HCT116 (cell line): ENCODE results near the gene ACVR1. TPM values are rescaled to one million over a fixed set of nuclear protein-coding genes. Genes with fewer than 3 reads are reported as not detected.

Experiments used
- ATAC-seq: fragments of 200-7000 bp; cut with Tn5 transposase; 2 replicates; pipeline ENCODE4 v1.9.1; 2020; ENCODE audit warnings: mild to moderate bottlenecking, moderate library complexity
- BruUV-seq: library from RNA; stranded (reverse); fragments of 400-500 nt; replicated peaks from 2 replicates; lab custom pipeline; 2021; lab: Mats Ljungman, UMichigan
- CTCF ChIA-PET: fragments of 300-600 bp; sonication (Branson Sonifier 250); formaldehyde crosslinking; loops from one replicate; lab custom pipeline; 2021; ENCODE audit warnings: antibody characterized with exemption; lab: Charles Lee
- POLR2A ChIA-PET: fragments of 300-600, 350-600 bp; sonication (Branson Sonifier 250); formaldehyde crosslinking; loops from one replicate; lab custom pipeline; 2021; ENCODE audit warnings: antibody characterized with exemption; lab: Charles Lee
- RAD21 ChIA-PET, 2 experiments: fragments of 300-600 bp; sonication (Branson Sonifier 250); formaldehyde crosslinking; loops; one replicate each; lab custom pipeline; 2023; ENCODE audit warnings: low total read pairs in 2 of 2; ENCODE audit not compliant: uncharacterized antibody in 2 of 2, unreplicated experiment in 2 of 2, low non-redundant PET in 1 of 2; lab: Charles Lee
- DNase-seq: peaks from one replicate; pipeline ENCODE4 v3.0.0-alpha.2; 2010; ENCODE audit warnings: low read depth, low spot score
- H2AFZ ChIP-seq: fragments of 200-600 bp; shearing (Covaris generic), sonication (generic); 2 replicates; pipeline ENCODE4 v1.6.1; 2017; ENCODE audit warnings: low read depth, mixed run types, mixed read lengths, antibody characterized with exemption, low read length; ENCODE audit not compliant: poor library complexity, severe bottlenecking
- H3K27ac ChIP-seq: 2 replicates; pipeline ENCODE4 v1.5.1; 2012; ENCODE audit warnings: low read depth, low read length
- H3K27me3 ChIP-seq: fragments of 200-600 bp; sonication (generic); 2 replicates; pipeline ENCODE4 v1.6.1; 2016; ENCODE audit warnings: mixed run types, low read length, mixed read lengths; ENCODE audit not compliant: insufficient read depth
- H3K36me3 ChIP-seq, 2 experiments: fragments of 200-500 bp in 1 of 2; fragments of 200-600 bp in 1 of 2; sonication (Bioruptor generic) in 1 of 2; sonication (generic) in 1 of 2; 2 replicates each; pipeline versions ENCODE4 v1.5.1 to v1.6.1; 2014 to 2016; ENCODE audit warnings: low read length in 2 of 2, inconsistent platforms in 1 of 2, mixed read lengths in 1 of 2, mixed run types in 1 of 2; ENCODE audit not compliant: insufficient read depth in 2 of 2, control insufficient read depth in 1 of 2
- H3K4me1 ChIP-seq, 2 experiments: fragments of 200-600 bp in 1 of 2; sonication (generic) in 1 of 2; 2 replicates each; pipeline versions ENCODE4 v1.5.1 to v1.6.1; 2012 to 2017; ENCODE audit warnings: low read length in 2 of 2, inconsistent platforms in 1 of 2, mild to moderate bottlenecking in 1 of 2, mixed read lengths in 1 of 2, mixed run types in 1 of 2, moderate library complexity in 1 of 2; ENCODE audit not compliant: insufficient read depth in 2 of 2, control insufficient read depth in 1 of 2
- H3K4me2 ChIP-seq: fragments of 200-600 bp; sonication (generic); 2 replicates; pipeline ENCODE4 v1.6.1; 2017; ENCODE audit warnings: mixed run types, low read length, mixed read lengths
- H3K4me3 ChIP-seq, 2 experiments: fragments of 200-600 bp in 1 of 2; sonication (generic) in 1 of 2; replicated peaks in 1 of 2; 2 replicates each; pipeline ENCODE4 v1.5.1; 2011 to 2016; ENCODE audit warnings: low read length in 2 of 2, control low read depth in 1 of 2, low read depth in 1 of 2, mild to moderate bottlenecking in 1 of 2, mixed read lengths in 1 of 2, mixed run types in 1 of 2
- H3K79me2 ChIP-seq: fragments of 200-600 bp; sonication (generic); 2 replicates; pipeline ENCODE4 v1.6.1; 2017; ENCODE audit warnings: mild to moderate bottlenecking, mixed run types, low read length, moderate library complexity, mixed read lengths; ENCODE audit not compliant: insufficient read depth
- H3K9ac ChIP-seq: fragments of 200-600 bp; sonication (generic); 2 replicates; pipeline ENCODE4 v1.6.1; 2016; ENCODE audit warnings: low read length, mixed read lengths
- H3K9me2 ChIP-seq: fragments of 200-600 bp; sonication (generic), shearing (Covaris generic); 2 replicates; pipeline ENCODE4 v1.6.1; 2017; ENCODE audit warnings: mixed run types, mild to moderate bottlenecking, moderate library complexity; ENCODE audit not compliant: insufficient read depth
- H3K9me3 ChIP-seq, 2 experiments: fragments of 200-500 bp in 1 of 2; fragments of 200-600 bp in 1 of 2; sonication (Bioruptor generic) in 1 of 2; sonication (generic) in 1 of 2; 2 replicates each; pipeline ENCODE4 v1.6.1; 2014 to 2017; ENCODE audit warnings: low read length in 2 of 2, mixed read lengths in 2 of 2, inconsistent platforms in 1 of 2, low read depth in 1 of 2, mild to moderate bottlenecking in 1 of 2, mixed run types in 1 of 2, moderate library complexity in 1 of 2; ENCODE audit not compliant: control insufficient read depth in 1 of 2, insufficient read depth in 1 of 2
- H4K20me1 ChIP-seq: fragments of 200-600 bp; sonication (generic), shearing (Covaris generic); 2 replicates; pipeline ENCODE4 v1.6.1; 2017; ENCODE audit warnings: mixed run types, mild to moderate bottlenecking, moderate library complexity; ENCODE audit not compliant: insufficient read depth
- CBX3 ChIP-seq: IDR thresholded peaks from 2 replicates; pipeline ENCODE4 v1.6.1; 2012; ENCODE audit warnings: low read depth
- ELF1 ChIP-seq: IDR thresholded peaks from 2 replicates; pipeline ENCODE4 v1.6.1; 2012; ENCODE audit warnings: low read depth, borderline replicate concordance
- EZH2phosphoT487 ChIP-seq: fragments of 200-600 bp; IDR thresholded peaks from 2 replicates; pipeline ENCODE4 v1.6.1; 2018; ENCODE audit warnings: antibody characterized with exemption, borderline replicate concordance
- POLR2AphosphoS5 ChIP-seq: IDR thresholded peaks from 2 replicates; pipeline ENCODE4 v1.6.1; 2011; ENCODE audit warnings: mild to moderate bottlenecking, low read depth, low read length, moderate library complexity
- RAD21 ChIP-seq: IDR thresholded peaks from 2 replicates; pipeline ENCODE4 v1.6.1; 2012; ENCODE audit warnings: low read depth, mild to moderate bottlenecking
- SIN3A ChIP-seq: IDR thresholded peaks from 2 replicates; pipeline ENCODE4 v1.6.1; 2012; ENCODE audit warnings: low read depth
- SP1 ChIP-seq: IDR thresholded peaks from 2 replicates; pipeline ENCODE4 v1.6.1; 2012; ENCODE audit warnings: low read depth
- YY1 ChIP-seq: IDR thresholded peaks from 2 replicates; pipeline ENCODE4 v1.6.1; 2011; ENCODE audit warnings: low read length, low read depth, moderate library complexity, mild to moderate bottlenecking; ENCODE audit not compliant: insufficient replicate concordance; ENCODE audit errors: extremely low read depth
- ZFX ChIP-seq: fragments of 450-650 bp; IDR thresholded peaks from 2 replicates; pipeline ENCODE4 v1.6.1; 2017
- ZNF274 ChIP-seq: fragments of 200-500 bp; sonication (Bioruptor generic); IDR thresholded peaks from 2 replicates; pipeline ENCODE4 v1.6.1; 2014; ENCODE audit warnings: mild to moderate bottlenecking, low read depth, low read length, inconsistent platforms
- intact Hi-C: fragments of 100-400 bp; cut with micrococcal nuclease; formaldehyde crosslinking; loops from 2 replicates; pipeline ENCODE4 v1.10.0; 2022
- total RNA-seq: library from RNA; stranded (reverse); gene quantifications from one replicate; pipeline ENCODE4 v1.2.1, GENCODE V29; 2021; ENCODE audit not compliant: unreplicated experiment
- TF ChIP-seq, protein P1 (sequence below): IDR thresholded peaks from 2 replicates; pipeline ENCODE4 v1.6.1; 2011; ENCODE audit warnings: mild to moderate bottlenecking, low read length, moderate library complexity; ENCODE audit not compliant: insufficient replicate concordance; ENCODE audit errors: extremely low read depth
- TF ChIP-seq, protein P2 (sequence below): IDR thresholded peaks from 2 replicates; pipeline ENCODE4 v1.6.1; 2012

Gene ACVR1
- total RNA-seq, 1 experiment from 2014 or later: 16.9 TPM

DNA sequence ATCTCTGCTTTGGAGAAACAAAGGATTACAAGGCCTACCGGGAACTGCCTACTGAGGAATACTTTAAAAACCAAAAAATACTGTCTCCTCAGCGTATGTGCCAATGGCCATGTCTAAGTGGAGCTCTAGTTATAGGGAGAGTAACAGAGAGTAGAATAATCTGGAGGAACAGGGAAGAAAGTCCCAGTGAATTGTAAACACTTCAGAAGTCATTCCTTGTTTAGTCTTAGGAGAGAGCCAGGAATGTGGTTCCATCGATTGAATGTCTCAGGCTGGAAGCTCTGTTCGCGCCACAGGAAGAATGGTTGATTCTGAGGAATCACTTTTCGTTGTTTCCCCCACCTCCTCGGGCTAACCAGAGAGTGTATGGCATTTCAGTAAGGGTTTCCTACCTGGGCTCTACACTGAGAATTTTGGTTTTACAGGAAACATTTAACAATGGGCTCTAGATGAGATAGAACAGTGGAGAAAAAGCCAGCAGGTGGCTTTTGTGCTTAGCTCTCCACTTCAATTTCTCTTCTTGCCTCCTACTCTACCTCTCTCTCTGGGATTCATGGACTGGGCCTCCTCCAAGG, 88.7 kb downstream of the ACVR1 start:
- no peak for ATAC-seq
- Histone ChIP-seq H3K27me3 (no peaks in the 10 kb centered on the region), H3K4me2 (no peak overlapping the region), H4K20me1 (no peaks in the 10 kb centered on the region), H3K27ac (no peak overlapping the region), H3K4me1 (peaks cover 10 to 11% of the 10 kb centered on the region in 2 experiments), H3K4me3 (no peak overlapping the region), H3K36me3 (no peaks in the 10 kb centered on the region), H3K9ac (no peak overlapping the region), H3K9me3 (no peaks in the 10 kb centered on the region), H3K79me2 (no peaks in the 10 kb centered on the region), H3K9me2 (no peaks in the 10 kb centered on the region), H2AFZ (no peak overlapping the region)
- ChIA-PET POLR2A (no interaction called here), RAD21 (no interaction called here), CTCF (no interaction called here)
- DNase-seq: no peak
- no TSS peak for BruUV-seq
- intact Hi-C loops: no loop called here
- TF ChIP-seq SP1 (no peak), SIN3A (no peak), YY1 (no peak), POLR2AphosphoS5 (no peak)
- TF ChIP-seq, protein P1, sequence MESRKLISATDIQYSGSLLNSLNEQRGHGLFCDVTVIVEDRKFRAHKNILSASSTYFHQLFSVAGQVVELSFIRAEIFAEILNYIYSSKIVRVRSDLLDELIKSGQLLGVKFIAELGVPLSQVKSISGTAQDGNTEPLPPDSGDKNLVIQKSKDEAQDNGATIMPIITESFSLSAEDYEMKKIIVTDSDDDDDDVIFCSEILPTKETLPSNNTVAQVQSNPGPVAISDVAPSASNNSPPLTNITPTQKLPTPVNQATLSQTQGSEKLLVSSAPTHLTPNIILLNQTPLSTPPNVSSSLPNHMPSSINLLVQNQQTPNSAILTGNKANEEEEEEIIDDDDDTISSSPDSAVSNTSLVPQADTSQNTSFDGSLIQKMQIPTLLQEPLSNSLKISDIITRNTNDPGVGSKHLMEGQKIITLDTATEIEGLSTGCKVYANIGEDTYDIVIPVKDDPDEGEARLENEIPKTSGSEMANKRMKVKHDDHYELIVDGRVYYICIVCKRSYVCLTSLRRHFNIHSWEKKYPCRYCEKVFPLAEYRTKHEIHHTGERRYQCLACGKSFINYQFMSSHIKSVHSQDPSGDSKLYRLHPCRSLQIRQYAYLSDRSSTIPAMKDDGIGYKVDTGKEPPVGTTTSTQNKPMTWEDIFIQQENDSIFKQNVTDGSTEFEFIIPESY: no peak
- TF ChIP-seq, all 23 proteins: peak for 0

DNA sequence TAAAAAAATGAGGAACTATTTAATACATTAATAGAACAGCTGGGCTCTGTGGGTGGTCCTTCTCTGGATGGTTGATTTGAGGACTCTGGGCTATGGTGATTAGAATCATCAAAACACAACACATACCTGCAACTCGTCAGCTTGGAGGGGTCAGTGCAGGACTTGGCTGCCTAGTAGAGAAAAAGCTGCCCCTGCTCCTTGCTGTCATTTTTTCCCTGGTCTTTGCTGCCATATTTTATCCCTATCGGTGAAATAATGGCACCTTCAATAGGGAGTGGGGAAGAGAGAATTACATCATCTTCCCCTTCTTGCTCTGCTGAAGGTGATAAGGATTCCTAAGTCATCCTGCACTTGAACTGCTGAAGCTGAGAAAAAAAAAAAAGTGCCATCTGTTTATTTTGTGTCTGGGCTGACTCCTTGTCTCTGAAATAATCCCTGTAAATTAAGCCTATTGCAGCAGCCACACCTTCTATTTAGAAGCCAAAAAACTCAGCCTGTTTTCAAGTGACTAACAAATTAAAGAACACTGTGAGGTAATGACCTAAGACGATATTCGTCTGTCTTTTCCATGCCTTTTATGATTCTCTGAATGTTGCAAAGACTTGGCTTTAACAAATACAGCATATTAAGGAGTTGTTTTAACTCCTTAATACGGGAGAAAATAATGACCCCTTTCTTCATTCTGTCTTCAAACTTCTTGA, 89.3 kb downstream of the ACVR1 start:
- ChIA-PET POLR2A (no interaction called here), CTCF (no interaction called here), RAD21 (no interaction called here)
- H2AFZ ChIP-seq: no peak overlapping the region
- intact Hi-C loops: no loop called here
- no peaks in the 10 kb centered on the region for H3K9me3 ChIP-seq
- H3K27me3 ChIP-seq: no peaks in the 10 kb centered on the region
- no peak overlapping the region for H3K4me2 ChIP-seq
- DNase-seq (no peak), ATAC-seq (no peak)
- H3K4me3 ChIP-seq: no peak overlapping the region
- no TSS peak for BruUV-seq
- H4K20me1 ChIP-seq: no peaks in the 10 kb centered on the region
- TF ChIP-seq ELF1 (no peak), CBX3 (no peak), SIN3A (no peak), ZNF274 (no peak), RAD21 (no peak), ZFX (no peak), EZH2phosphoT487 (no peak)
- TF ChIP-seq, protein P1: no peak
- TF ChIP-seq, protein P2, sequence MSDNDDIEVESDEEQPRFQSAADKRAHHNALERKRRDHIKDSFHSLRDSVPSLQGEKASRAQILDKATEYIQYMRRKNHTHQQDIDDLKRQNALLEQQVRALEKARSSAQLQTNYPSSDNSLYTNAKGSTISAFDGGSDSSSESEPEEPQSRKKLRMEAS: no peak
- H3K9ac ChIP-seq: no peak overlapping the region
- no peaks in the 10 kb centered on the region for H3K9me2 ChIP-seq
- H3K4me1 ChIP-seq: peaks cover 10 to 11% of the 10 kb centered on the region in 2 experiments
- no peaks in the 10 kb centered on the region for H3K79me2 ChIP-seq
- no peak overlapping the region for H3K27ac ChIP-seq
- H3K36me3 ChIP-seq: no peaks in the 10 kb centered on the region
